SKM-1 (cell line): ENCODE measurements around the gene SFMBT1.
"Not testable (repeated sequence)": the region's sequence is repeated elsewhere in the genome, so short reads cannot be mapped to it uniquely, and the experiment has no call there.

Experiments
- DNase-seq: peaks from one replicate; lab custom pipeline; 2025; ENCODE audit not compliant: unreplicated experiment; lab: John Stamatoyannopoulos, UW

Gene SFMBT1

DNA sequence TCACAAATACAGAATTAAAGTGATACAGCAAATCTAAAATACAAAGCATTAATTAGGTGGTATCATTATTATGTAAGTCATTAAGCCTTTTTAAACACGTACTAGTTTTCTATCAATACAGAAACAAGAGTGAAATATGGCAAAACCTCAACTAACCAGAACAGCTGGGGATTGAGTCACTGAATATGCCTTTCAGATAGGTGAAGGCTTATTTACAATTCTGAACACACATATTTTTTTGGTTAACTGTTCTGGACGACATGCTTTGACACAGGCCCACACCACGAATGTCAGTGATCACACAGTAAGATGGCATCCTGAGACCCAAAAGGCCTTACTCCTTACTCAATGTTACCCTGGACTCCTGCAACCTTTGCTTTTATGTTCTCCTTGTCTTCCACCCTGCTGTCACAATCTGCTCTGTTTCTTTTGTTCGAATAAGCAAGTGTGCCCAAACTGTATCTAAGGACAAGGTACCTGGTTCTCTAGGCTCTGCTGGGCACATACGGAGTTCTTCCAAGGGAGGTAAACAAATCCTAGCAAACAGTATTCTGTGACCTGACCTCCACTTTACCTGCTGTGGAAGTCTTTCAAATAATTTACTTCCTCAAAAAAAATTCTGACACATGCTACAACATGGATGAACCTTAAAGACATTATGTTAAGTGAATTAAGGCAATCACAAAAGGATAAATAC lies 7.0 kb downstream of the SFMBT1 start:
- no peak for DNase-seq

DNA sequence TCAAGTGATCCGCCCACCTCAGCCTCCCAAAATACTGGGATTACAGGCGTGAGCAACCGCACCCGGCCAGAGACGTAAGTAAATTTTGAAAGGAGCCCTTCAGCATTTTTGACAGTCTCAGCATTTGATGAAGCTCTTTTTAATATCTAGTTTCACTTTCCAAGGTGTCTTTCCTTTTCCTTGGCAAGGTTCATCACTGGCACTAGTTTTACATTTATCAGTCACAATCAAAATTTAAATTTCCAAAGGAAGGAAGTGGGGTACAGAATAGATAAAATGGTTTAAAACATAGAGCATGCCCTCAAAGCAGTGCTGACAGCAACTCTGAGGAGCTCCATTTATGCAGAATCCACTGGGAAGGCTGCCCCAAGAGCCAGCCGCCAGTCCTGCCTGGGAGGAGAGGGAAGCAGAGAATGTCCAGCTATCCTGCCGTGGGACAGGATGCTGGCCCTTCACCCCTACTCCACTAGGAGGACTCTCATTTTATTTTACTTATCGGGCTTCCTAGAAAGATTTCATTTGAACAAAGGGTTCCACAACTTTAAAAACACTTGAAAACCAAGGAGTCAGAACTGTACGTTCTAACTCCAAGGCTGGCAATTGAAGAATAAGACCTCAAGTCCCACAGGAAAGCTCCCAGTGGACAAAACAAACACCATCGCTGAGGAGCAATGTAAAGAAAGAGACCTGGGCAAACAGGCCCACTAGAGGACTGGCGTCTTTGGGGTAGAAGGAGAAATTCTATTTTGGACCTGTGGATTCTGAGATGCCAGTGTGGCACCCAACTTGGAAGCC lies 9.9 kb downstream of the SFMBT1 start:
- no peak for DNase-seq

DNA sequence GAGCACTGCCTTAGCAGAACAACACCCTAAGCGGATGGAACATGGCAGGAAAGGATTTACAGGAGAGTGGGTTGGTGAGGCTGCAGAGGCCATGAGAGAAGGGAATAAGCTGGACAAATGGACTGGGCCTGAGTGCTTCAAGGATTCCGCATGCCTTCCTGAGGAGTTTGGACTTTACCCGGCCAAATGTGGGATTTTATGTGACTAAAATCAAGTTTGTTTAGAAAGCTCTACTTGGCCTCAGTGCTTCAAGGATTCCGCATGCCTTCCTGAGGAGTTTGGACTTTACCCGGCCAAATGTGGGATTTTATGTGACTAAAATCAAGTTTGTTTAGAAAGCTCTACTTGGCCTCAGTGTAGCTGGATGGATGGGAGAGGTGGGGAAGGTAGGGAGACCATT lies 10.9 kb downstream of the SFMBT1 start:
- not testable (repeated sequence) for DNase-seq

DNA sequence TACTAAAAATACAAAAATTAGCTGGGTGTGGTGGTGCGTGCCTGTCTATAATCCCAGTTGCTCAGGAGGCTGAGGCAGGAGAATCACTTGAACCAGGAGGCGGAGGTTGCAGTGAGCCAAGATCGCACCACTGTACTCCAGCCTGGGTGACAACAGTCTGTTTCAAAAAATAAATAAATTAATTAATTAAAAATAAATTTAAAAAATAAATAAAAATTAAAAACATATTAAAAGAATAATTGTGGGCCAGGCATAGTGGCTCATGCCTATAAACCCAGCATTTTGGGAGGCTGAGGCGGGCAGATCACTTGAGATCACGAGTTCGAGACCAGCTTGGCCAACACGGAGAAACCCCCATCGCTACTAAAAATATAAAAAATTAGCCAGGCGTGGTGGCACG lies 11.5 kb downstream of the SFMBT1 start:
- not testable (repeated sequence) for DNase-seq

DNA sequence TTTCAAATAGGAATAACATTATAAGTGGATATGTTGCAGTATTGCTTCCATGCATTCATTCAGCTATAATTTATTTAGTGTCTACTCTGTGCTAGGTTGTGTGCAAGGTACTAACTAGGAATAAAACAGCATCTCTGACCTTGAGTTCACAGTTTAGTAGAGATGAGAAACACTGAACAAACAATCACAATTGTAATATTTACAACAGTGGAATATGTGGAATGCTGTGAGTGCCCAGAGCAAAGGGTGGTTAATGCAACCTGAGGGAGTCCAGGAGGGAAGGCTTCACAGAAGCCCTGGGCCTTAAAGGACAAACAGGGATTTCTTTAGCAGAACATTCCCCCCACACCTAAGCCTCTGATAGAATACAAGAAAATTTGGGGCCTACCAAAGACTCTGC lies 13.3 kb downstream of the SFMBT1 start:
- no peak for DNase-seq

DNA sequence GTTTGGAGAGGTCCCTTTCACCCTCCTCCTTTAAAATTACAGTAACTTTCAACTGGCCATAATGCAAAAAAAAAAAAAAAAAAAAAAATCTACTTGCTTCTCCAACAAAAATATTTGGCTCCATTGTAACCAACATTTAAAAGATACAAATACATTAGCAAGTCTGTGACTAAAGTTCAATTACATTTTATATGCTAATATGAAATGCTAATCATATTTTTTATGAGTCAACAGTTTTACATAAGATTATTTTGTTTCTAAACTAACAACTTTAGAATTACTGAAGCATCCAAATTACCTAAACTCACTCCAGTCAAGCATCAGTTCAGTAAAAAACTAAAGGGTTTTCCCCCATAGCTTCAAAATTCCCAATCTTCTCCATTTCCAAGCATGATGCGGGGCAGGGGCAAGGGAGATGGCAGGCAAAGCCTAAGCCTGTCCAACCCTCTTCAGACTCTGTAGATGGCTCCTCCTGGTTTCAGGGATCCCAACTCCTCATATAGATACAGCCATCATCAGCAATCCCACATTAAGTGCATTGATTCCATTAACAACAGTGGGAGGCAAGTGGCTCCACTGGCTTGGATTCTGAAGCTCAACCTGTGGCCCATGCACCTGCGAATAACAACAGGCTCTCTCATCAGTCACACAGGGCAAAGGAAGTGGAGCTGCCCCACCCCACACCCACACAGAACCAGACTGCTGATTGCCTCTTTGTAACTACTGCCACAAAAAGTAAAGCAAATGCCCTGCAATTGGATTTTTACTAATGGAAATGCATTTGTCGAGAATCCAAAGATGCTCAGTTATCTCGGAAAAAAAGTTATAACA lies 15.0 kb downstream of the SFMBT1 start:
- DNase-seq: no peak

DNA sequence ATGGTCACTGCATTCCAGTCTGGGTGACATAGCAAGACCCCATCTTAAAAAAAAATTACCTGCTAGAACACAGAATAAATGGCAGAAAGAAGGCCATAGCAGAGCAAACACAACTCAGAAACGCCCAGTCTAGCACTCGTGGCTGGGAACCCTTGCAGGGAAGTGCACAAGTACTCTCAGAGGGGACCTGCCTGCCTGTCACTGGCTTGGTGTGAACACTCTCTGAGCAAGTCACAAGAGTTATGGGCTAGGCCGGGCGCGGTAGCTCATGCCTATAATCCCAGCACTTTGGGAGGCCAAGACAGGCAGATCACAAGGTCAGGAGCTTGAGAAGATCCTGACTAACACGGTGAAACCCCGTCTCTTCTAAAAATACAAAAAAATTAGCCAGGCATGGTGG lies 17.2 kb downstream of the SFMBT1 start:
- DNase-seq: no peak

DNA sequence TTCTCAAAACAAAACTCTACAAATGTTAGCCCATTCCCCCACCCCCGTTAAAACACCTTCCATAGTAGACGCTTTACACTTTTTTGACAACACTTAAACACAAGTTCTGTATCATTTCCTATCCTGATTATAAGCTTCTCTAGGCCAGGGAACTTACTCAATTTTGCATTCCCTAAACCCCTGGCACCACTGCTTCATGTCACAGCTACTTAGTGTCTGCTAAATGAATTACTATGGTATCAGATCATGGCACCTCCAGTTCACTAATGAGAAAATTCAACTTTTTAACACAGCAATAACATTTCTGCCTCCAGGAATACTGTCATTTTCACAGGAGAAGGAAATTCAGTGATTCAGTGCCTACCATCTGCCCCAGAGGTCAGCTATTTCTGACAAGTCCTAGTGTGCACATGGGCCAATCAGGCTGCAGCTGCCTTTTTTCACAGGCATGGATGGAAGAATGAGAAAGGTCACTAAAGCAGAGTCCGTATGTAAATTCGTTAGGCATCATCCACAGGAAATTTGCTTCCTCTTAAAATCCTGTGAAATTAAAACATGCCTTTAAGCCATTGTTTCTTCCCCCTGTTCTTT lies 18.5 kb downstream of the SFMBT1 start:
- no peak for DNase-seq

DNA sequence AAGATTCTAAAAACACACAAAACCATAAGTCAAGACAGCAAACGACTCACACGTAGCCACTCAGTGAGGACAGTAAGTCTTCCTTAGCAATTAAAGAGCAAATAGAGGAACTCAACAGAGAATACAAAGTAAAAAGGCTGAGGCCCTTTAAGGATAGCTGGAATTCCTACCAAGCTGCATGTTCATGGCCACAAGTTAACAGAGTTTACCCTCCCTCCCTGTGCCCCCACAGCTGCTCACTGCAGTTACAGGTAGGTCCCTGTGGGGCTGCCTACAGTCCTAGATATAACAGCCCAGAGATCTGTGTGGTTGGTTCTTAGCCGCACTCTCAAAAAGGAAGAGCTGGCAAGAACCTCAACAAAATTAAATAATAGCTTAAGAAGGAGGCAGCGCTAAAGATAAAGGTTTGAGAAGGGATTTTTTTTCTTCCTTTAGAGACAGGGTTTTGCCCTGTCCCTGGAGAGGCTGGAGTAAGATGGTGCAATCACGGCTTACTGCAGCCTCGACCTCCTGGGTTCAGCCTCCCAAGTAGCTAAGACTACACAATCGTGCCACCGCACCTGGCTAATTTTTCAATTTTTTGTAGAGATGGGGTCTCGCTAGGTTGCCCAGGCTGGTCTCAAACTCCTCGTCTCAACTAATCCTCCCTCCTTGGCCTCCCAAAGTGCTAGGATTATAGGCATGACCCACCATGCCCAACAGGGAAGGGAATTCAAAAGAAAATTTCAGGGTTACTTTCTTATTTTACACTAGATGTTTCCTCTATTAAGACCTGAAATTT lies 19.3 kb downstream of the SFMBT1 start:
- DNase-seq: no peak

DNA sequence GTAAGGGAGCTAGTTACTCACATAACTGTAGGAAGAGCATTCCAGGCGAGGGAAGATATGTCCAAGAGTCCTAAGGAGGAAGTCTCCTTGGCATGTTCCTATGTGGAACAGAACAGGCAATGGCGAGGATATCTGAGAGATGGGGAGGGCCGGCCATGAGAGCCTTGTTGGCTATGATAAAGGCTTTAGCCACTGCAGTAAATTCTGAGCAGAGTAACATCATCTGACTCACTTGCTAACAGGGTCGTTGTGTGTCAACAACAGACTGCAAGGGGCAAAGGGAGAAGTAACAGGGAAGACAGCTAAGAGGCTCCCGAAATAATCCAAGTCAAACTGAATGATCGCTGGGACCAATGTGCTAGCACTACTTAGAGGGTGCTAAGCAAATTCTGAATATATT lies 21.6 kb downstream of the SFMBT1 start:
- DNase-seq: no peak

DNA sequence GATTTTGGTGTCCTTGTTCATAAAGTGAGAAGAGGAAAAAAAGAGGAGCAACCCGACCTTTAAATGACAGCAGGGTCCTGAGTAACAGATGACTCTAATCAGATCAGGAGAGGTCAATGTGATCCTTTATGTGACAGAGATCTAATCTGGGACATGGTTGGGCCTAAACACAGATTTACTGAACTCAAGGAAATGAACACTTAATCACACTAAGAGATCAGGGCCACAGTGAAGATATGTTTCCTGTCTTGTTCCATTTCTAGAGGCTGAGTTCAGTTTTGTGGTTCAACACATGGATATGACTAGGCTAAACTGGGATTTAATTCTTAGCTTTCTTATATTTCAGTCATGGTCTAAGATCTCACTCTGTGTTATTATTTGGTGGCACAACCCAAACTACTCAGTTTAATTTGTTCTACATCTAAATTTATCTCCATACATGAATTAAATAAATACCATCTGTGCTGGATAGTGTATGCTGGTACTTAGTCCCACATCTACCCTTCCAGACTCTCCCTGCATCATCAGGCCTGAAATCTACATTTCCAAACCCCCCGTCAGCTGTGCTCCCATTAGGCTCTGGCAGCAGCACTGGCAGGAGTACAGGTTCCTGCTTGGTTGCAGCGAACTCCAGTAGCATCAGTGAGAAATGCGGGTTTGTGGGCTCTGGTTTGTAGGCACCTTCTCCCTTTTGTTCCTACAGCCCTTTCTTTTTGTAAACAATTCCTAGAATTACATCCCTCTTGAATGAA lies 22.6 kb downstream of the SFMBT1 start:
- DNase-seq: no peak

DNA sequence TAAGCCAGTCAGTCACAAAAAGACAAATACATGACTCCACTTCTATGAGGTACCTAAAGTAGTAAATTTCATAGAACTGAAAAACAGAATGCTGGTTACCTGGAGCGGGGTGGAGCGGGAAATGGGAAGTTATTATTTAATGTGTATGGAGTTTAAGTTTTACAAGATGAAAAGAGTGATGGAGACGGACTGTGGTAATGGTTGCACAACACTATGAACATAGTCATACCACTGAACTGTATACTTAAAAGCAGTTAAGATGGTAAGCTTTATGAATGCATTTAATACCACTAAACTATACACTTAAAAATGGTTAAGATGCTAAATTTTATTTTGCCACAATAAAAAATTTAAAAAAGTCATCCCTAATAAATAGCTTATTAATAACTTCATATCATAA lies 23.2 kb downstream of the SFMBT1 start:
- DNase-seq: no peak

DNA sequence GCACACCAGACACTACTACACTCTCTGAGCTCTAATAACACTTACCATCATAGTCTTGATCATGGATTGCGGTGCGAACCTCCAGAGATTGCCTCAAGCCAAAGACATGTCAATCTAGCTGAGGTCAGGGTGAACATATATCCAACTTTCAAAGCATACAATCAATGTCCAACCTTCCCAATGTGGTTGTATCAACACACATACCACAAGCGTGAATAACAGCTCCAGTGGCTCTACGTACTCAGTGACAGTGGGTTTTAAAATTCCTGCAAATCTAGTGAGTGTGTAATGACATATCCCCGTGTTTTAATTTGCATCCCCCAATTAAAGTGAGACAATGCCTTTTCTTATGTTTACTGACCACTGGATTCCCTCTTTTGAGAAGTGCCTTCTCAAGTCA lies 29.6 kb downstream of the SFMBT1 start:
- no peak for DNase-seq

DNA sequence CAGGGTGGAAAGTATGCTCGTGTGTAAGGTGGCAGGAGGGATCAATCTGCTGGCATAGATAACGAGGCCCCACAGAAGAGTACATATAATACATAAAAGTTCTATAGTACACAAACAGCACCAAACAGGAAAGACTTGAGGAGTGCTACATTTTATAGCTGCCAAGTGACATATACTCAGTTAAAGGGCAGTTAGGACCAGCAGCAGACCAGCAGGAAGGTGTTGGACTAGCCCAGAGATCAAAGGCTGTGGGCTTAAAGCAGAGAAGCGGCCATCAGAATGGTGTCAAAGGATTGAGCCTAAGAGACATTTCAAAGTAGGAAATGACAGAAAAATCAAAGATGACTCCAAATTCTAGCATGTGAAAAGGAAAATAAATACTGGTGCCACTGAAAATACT lies 34.5 kb downstream of the SFMBT1 start:
- DNase-seq: no peak

DNA sequence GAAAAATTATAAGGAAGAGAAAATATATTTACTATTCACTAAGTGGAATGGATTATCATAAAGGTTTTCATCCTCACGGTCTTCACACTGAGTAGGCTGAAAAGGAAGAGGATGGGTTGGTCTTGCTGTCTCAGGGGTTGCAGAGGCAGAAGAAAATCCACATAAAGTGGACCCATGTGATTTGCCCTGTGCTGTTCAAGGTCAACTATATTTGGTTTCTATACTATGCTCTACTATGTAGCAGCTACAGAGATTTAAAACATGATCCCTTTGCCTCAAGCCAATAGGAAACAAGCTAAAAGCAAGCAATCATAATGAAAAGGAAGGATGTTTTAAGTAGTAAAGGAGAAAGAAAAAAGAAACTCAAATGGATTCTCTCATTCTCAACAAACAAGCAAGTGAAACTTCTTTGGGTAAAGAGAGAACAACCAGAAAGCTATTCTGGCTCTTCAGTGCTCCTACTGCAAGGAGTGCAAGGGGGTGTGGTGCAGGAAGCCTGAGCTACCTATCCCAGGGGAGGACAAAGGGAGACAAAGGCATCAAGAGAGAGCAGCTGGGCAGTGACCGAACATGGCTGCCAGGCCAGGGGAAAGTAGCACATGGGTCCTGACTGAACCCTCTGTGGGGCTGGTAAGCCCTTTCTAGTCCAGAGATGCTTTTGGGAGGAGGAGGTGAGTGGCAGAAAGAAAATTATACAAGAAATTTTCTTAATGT lies 35.9 kb downstream of the SFMBT1 start:
- no peak for DNase-seq

DNA sequence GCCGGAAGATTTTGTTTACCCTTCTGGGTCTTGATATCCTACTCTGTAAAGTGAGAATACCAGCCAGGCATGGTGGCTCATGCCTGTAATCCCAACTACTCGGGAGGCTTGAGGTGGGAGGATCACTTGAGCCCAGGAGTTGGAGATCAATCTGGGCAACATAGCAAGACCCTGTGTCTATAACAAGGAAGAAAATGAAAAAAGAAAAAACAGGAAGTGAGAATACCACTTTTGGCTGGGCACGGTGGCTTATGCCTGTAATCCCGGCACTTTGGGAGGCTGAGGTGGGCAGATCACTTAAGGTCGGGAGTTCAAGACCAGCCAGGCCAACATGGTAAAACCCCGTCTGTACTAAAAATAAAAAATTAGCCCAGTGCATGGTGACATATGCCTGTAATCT lies 36.9 kb downstream of the SFMBT1 start:
- DNase-seq: no peak

DNA sequence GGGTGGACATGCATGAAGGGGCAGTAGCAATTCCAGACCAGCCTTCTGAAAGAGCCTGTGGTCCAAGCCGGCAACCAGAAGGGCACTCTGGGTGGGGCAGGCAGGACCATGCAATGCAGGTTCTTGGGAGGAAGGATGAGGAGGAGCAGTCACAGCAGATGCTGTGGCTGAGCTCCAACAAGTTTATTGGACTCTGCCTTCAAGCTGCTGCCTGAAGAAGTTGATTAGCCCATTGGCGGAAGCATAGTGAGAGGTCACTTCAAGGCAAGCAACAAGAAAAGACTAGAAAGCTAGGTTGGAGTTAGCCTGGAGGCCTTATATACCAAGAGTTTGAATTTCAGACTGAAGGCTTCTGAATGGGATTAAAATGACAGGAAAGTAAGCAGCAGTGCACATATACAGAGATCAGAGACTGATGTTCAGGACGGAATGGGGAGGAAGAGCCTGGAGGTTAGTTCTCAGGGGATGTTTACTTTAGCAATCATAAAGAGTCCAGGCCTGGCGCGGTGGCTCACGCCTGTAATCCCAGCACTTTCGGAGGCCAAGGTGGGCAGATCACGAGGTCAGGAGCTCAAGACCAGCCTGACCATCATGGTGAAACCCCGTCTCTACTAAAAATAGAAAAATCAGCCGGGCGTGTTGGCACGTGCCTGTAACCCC lies 39.9 kb downstream of the SFMBT1 start:
- no peak for DNase-seq

DNA sequence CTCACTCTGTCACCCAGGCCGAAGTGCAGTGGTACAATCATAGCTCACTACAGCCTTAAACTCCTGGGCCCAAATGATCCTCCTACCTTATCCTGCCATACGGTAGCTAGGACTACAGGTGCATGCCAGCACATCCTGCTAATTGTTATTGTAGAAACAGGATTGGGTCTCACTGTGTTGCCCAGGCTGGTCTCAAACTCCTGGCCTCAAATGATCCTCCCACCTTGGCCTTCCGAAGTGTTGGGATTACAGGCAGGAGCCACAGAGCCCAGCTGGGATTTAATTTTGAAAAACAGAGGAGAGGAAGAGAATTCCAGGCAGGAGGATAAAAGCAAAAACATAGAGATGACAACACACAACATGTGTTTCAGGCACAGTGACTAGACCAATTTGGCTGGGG lies 40.5 kb downstream of the SFMBT1 start:
- DNase-seq: no peak

DNA sequence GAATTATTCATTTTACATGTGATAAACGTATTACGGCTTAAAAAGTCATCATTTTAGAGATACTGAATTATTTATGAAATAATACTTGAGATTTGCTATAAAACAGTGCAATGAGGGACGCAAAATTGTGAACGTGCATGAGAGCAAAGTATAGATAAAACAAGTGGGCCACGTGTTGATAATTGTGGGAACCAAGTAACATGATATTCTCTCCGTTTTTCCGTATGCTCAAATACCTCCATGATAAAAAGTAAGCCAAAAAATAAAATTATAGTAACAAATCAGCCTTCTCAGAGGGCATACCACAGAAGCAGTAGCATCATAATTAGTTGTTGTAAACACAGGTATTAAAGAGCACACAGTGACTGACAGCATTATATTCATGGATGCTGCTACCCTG lies 42.6 kb downstream of the SFMBT1 start:
- no peak for DNase-seq
